ENCODE measurements around the gene FGD6.

DNA sequence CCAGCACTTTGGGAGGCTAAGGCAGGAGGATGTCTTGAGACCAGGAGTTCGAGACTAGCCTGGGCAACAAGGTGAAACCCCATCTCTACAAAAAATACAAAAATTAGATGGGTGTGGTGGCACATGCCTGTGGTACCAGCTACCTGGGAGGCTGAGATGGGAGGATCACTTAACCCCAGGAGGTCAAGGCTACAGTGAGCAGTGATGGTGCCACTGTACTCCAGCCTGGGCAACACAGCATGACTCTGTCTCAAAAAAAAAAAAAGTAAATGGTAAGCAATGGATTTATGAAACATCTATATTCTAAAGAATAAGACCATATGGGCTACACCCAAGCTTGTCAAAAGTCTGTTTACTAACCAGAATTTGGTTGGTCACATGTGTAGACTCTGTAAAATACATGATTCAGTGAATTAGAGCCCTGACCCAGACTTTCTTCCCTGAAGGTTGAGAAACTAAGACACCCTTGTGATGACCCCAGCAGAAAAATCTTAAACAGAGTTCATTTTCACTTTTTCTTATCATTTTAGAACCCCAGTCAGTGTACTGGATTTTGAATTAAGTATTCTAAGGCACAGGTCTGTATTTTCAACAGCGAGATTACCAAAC is 12.1 kb downstream of the FGD6 start:
- TF ChIP-seq, protein P1, sequence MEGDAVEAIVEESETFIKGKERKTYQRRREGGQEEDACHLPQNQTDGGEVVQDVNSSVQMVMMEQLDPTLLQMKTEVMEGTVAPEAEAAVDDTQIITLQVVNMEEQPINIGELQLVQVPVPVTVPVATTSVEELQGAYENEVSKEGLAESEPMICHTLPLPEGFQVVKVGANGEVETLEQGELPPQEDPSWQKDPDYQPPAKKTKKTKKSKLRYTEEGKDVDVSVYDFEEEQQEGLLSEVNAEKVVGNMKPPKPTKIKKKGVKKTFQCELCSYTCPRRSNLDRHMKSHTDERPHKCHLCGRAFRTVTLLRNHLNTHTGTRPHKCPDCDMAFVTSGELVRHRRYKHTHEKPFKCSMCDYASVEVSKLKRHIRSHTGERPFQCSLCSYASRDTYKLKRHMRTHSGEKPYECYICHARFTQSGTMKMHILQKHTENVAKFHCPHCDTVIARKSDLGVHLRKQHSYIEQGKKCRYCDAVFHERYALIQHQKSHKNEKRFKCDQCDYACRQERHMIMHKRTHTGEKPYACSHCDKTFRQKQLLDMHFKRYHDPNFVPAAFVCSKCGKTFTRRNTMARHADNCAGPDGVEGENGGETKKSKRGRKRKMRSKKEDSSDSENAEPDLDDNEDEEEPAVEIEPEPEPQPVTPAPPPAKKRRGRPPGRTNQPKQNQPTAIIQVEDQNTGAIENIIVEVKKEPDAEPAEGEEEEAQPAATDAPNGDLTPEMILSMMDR (IDR thresholded peaks at IDR 0.05): no peak
- no peak for TF ChIP-seq POLR2A (IDR thresholded peaks at IDR 0.05)
